CD14-positive monocyte (primary cell): ENCODE results near the gene PSD4. TPM values are rescaled to one million over a fixed set of nuclear protein-coding genes. Genes with fewer than 3 reads are reported as not detected.

Experiments
- DNase-seq, 3 donors: peaks; one replicate each; pipeline ENCODE4 v3.0.0-alpha.2; 2011 to 2022
- H2AFZ ChIP-seq: 2 replicates; pipeline ENCODE4 v1.6.0; 2012; ENCODE audit warnings: mild to moderate bottlenecking, low read depth, low read length, inconsistent platforms; ENCODE audit not compliant: insufficient read depth, poor library complexity, severe bottlenecking
- H3K27ac ChIP-seq, 2 donors: 1 replicate in 1 of 2; 2 replicates in 1 of 2; pipeline ENCODE4 v1.5.1; 2012 to 2013; ENCODE audit warnings: low read length in 2 of 2, control low read depth in 1 of 2, inconsistent platforms in 1 of 2, low read depth in 1 of 2, mild to moderate bottlenecking in 1 of 2
- H3K27me3 ChIP-seq, 2 donors: one replicate each; pipeline versions ENCODE4 v1.6.0 to v1.6.1; 2011 to 2013; ENCODE audit warnings: low read length in 2 of 2; ENCODE audit not compliant: control insufficient read depth in 2 of 2, insufficient read depth in 2 of 2
- H3K36me3 ChIP-seq, 2 donors: replicated peaks in 1 of 2; 1 replicate in 1 of 2; 2 replicates in 1 of 2; pipeline versions ENCODE4 v1.5.1 to v1.6.1; 2012 to 2013; ENCODE audit warnings: low read length in 2 of 2, control low read depth in 1 of 2, inconsistent platforms in 1 of 2, mild to moderate bottlenecking in 1 of 2; ENCODE audit not compliant: insufficient read depth in 2 of 2, control insufficient read depth in 1 of 2
- H3K4me1 ChIP-seq, 2 donors: 1 replicate in 1 of 2; 2 replicates in 1 of 2; pipeline versions ENCODE4 v1.5.1 to v1.6.1; 2012 to 2013; ENCODE audit warnings: low read length in 2 of 2, control low read depth in 1 of 2, inconsistent platforms in 1 of 2, mild to moderate bottlenecking in 1 of 2, moderate library complexity in 1 of 2; ENCODE audit not compliant: insufficient read depth in 2 of 2, control insufficient read depth in 1 of 2
- H3K4me2 ChIP-seq: replicated peaks from 2 replicates; pipeline ENCODE3; 2012; ENCODE audit warnings: low read length, moderate library complexity, mild to moderate bottlenecking; ENCODE audit not compliant: poor library complexity, severe bottlenecking; ENCODE audit errors: extremely low read depth
- H3K4me3 ChIP-seq, 3 experiments: fragments of 200-600 bp in 1 of 3; sonication (generic) in 1 of 3; replicated peaks in 1 of 3; 1 replicate in 2 of 3; 2 replicates in 1 of 3; pipeline ENCODE4 v1.5.1; 2011 to 2013; ENCODE audit warnings: low read length in 3 of 3, mild to moderate bottlenecking in 3 of 3, control low read depth in 2 of 3, low read depth in 2 of 3, inconsistent platforms in 1 of 3, moderate library complexity in 1 of 3
- H3K79me2 ChIP-seq: 2 replicates; pipeline ENCODE4 v1.6.0; 2012; ENCODE audit warnings: mild to moderate bottlenecking, control low read depth, inconsistent platforms, low read length, moderate library complexity; ENCODE audit not compliant: insufficient read depth
- H3K9ac ChIP-seq: 2 replicates; pipeline ENCODE4 v1.6.0; 2017; ENCODE audit warnings: low read length, mild to moderate bottlenecking; ENCODE audit not compliant: insufficient read depth, poor library complexity, severe bottlenecking
- H3K9me3 ChIP-seq, 2 donors: replicated peaks in 1 of 2; 1 replicate in 1 of 2; 2 replicates in 1 of 2; pipeline versions ENCODE4 v1.5.1 to v1.6.1; 2012 to 2013; ENCODE audit warnings: low read length in 2 of 2, control low read depth in 1 of 2; ENCODE audit not compliant: control insufficient read depth in 1 of 2, insufficient read depth in 1 of 2
- H4K20me1 ChIP-seq: 2 replicates; pipeline ENCODE4 v1.6.0; 2012; ENCODE audit warnings: mild to moderate bottlenecking, low read length, control low read depth, moderate library complexity; ENCODE audit not compliant: insufficient read depth
- H3K27ac Mint-ChIP-seq, 7 donors: one replicate each; pipeline ENCODE4 v1.8.0; 2020; ENCODE audit warnings: mild to moderate bottlenecking in 7 of 7, mixed read lengths in 7 of 7, moderate library complexity in 6 of 7, inconsistent platforms in 2 of 7
- H3K27me3 Mint-ChIP-seq, 3 donors: one replicate each; pipeline ENCODE4 v1.8.0; 2021 to 2022; ENCODE audit warnings: low read depth in 3 of 3, mild to moderate bottlenecking in 3 of 3, mixed read lengths in 3 of 3, moderate library complexity in 3 of 3, inconsistent platforms in 1 of 3
- H3K36me3 Mint-ChIP-seq, 2 donors: one replicate each; pipeline ENCODE4 v1.8.0; 2020; ENCODE audit warnings: mixed read lengths in 2 of 2, inconsistent platforms in 1 of 2, mild to moderate bottlenecking in 1 of 2
- H3K4me1 Mint-ChIP-seq: one replicate; pipeline ENCODE4 v1.8.0; 2020; ENCODE audit warnings: mild to moderate bottlenecking, mixed read lengths
- H3K4me3 Mint-ChIP-seq, 2 donors: one replicate each; pipeline ENCODE4 v1.8.0; 2020; ENCODE audit warnings: mild to moderate bottlenecking in 2 of 2, mixed read lengths in 2 of 2, moderate library complexity in 1 of 2
- H3K9me3 Mint-ChIP-seq, 7 donors: one replicate each; pipeline ENCODE4 v1.8.0; 2020 to 2022; ENCODE audit warnings: mixed read lengths in 7 of 7, mild to moderate bottlenecking in 6 of 7, moderate library complexity in 6 of 7, inconsistent platforms in 2 of 7
- CTCF ChIP-seq: fragments of 200-600 bp; IDR thresholded peaks from one replicate; pipeline ENCODE4 v1.8.0; 2022; ENCODE audit warnings: antibody characterized with exemption, mild to moderate bottlenecking
- WGBS: methylation state at CpG from one replicate; pipeline ENCODE4 v1.1.5; 2013; ENCODE audit warnings: missing lambda C conversion rate; ENCODE audit not compliant: insufficient coverage; 5-methylcytosine and 5-hydroxymethylcytosine counted together
- intact Hi-C, 2 donors: fragments of 100-400 bp; cut with micrococcal nuclease; formaldehyde crosslinking; loops; one replicate each; pipeline versions ENCODE4 v1.15.0 to v1.15.1; 2023
- polyA plus RNA-seq, 3 donors: library from polyadenylated mRNA; depleted of rRNA in 1 of 3; unstranded in 2 of 3; stranded (reverse) in 1 of 3; fragments of 300-500 nt in 2 of 3; fragments of >200 nt in 1 of 3; fragmentation: Illumina TruSeq in 2 of 3; gene quantifications; 1 replicate in 2 of 3; 2 replicates in 1 of 3; pipeline ENCODE4 v1.2.3, GENCODE V29; 2012 to 2021

Gene PSD4
- polyA plus RNA-seq, 3 donors = 11.0 to 47.0 (median 18.2) TPM

GRCh38 chr2:113148606-113149552, 24.9 kb upstream of the PSD4 start:
- Histone ChIP-seq H3K36me3 (no peaks in the 10 kb centered on the region), H3K27ac (no peak overlapping the region), H3K79me2 (no peaks in the 10 kb centered on the region), H4K20me1 (no peaks in the 10 kb centered on the region), H3K27me3 (no peaks in the 10 kb centered on the region), H3K4me3 (no peak overlapping the region), H2AFZ (no peak overlapping the region), H3K4me1 (peaks cover 4 to 8% of the 10 kb centered on the region in 2 donors), H3K9ac (no peak overlapping the region), H3K9me3 (no peaks in the 10 kb centered on the region), H3K4me2 (no peak overlapping the region)
- Mint-ChIP-seq H3K4me1 (peaks cover 12% of the 10 kb centered on the region), H3K27ac (peak overlapping the region in 1 of 7 donors; percentile 14), H3K9me3 (peaks cover 0 to 6% (median 3%) of the 10 kb centered on the region in 7 donors), H3K4me3 (no peak overlapping the region), H3K27me3 (peaks cover 0 to 5% (median under 1%) of the 10 kb centered on the region in 3 donors), H3K36me3 (no peaks in the 10 kb centered on the region)
- no peak for DNase-seq
- no peak for TF ChIP-seq CTCF
- intact Hi-C loops = no loop called here
- WGBS = 100% methylated on average over 4 of the region's 8 CpGs

- DNase-seq = no peak
- H3K4me1 Mint-ChIP-seq = peaks cover 12% of the 10 kb centered on the region
- H3K4me1 ChIP-seq = peaks cover 4 to 8% of the 10 kb centered on the region in 2 donors
- no peak overlapping the region for H2AFZ ChIP-seq
- H3K27me3 Mint-ChIP-seq = peaks cover 0 to 5% (median 2%) of the 10 kb centered on the region in 3 donors
- no CpG with 5 or more reads among the region's 1 CpG for WGBS
- no peak overlapping the region for H3K27ac Mint-ChIP-seq
- H3K27me3 ChIP-seq = no peaks in the 10 kb centered on the region
- no peak overlapping the region for H3K4me3 ChIP-seq
- no peaks in the 10 kb centered on the region for H3K36me3 Mint-ChIP-seq
- no peak overlapping the region for H3K4me2 ChIP-seq
- no peak overlapping the region for H3K27ac ChIP-seq
- no peaks in the 10 kb centered on the region for H3K9me3 ChIP-seq
- no peaks in the 10 kb centered on the region for H4K20me1 ChIP-seq
- no peaks in the 10 kb centered on the region for H3K36me3 ChIP-seq
- peaks cover 0 to 2% (median 0%) of the 10 kb centered on the region in 7 donors for H3K9me3 Mint-ChIP-seq
- intact Hi-C loops = no loop called here
- H3K79me2 ChIP-seq = no peaks in the 10 kb centered on the region
- no peak overlapping the region for H3K4me3 Mint-ChIP-seq
- no peak overlapping the region for H3K9ac ChIP-seq
- TF ChIP-seq CTCF = no peak
Observed at GRCh38 chr2:113149553-113150257, 24.1 kb upstream of the PSD4 start.
